SK-N-SH (cell line): ENCODE results near the gene SUMO2.

Source experiments
- POLR2AphosphoS5 ChIP-seq: IDR thresholded peaks from 2 replicates; pipeline ENCODE4 v1.6.1; 2012; ENCODE audit warnings: low read depth, low read length
- TAF1 ChIP-seq: IDR thresholded peaks from 2 replicates; pipeline ENCODE4 v1.6.1; 2012; ENCODE audit warnings: low read depth, mild to moderate bottlenecking, low read length, moderate library complexity, borderline replicate concordance
- TEAD4 ChIP-seq: IDR thresholded peaks from 2 replicates; pipeline ENCODE4 v1.4.0; 2012; ENCODE audit warnings: mild to moderate bottlenecking, borderline replicate concordance; ENCODE audit not compliant: insufficient read depth
- TF ChIP-seq, protein P1 (sequence below): fragments of 200-600 bp; sonication (generic); IDR thresholded peaks from 2 replicates; pipeline ENCODE4 v1.6.1; 2017; ENCODE audit warnings: antibody characterized with exemption, mild to moderate bottlenecking, moderate library complexity
- TF ChIP-seq, protein P2 (sequence below): IDR thresholded peaks from 2 replicates; pipeline ENCODE4; 2012

DNA sequence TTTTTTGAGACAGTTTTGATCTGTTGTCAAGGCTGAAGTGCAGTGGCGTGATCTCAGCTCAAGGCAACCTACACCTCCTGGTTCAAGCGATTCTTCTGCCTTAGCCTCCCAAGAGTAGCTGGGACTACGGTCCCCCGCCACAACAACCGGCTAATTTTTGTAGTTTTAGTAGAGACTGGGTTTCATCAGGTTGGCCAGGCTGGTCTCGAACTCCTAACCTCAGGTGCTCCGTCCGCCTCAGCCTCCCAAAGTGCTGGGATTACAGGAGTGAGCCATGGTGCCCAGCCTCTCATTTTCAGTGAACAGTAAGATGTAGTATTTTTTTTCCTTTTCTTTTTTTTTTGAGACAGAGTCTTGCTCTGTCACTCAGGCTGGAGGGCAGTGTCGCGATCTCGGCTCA lies 7.8 kb downstream of the SUMO2 start:
- TF ChIP-seq, protein P1, sequence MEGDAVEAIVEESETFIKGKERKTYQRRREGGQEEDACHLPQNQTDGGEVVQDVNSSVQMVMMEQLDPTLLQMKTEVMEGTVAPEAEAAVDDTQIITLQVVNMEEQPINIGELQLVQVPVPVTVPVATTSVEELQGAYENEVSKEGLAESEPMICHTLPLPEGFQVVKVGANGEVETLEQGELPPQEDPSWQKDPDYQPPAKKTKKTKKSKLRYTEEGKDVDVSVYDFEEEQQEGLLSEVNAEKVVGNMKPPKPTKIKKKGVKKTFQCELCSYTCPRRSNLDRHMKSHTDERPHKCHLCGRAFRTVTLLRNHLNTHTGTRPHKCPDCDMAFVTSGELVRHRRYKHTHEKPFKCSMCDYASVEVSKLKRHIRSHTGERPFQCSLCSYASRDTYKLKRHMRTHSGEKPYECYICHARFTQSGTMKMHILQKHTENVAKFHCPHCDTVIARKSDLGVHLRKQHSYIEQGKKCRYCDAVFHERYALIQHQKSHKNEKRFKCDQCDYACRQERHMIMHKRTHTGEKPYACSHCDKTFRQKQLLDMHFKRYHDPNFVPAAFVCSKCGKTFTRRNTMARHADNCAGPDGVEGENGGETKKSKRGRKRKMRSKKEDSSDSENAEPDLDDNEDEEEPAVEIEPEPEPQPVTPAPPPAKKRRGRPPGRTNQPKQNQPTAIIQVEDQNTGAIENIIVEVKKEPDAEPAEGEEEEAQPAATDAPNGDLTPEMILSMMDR: no peak
- TF ChIP-seq, protein P2, sequence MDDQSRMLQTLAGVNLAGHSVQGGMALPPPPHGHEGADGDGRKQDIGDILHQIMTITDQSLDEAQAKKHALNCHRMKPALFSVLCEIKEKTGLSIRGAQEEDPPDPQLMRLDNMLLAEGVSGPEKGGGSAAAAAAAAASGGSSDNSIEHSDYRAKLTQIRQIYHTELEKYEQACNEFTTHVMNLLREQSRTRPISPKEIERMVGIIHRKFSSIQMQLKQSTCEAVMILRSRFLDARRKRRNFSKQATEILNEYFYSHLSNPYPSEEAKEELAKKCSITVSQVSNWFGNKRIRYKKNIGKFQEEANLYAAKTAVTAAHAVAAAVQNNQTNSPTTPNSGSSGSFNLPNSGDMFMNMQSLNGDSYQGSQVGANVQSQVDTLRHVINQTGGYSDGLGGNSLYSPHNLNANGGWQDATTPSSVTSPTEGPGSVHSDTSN: no peak
- TF ChIP-seq TEAD4 (no peak), POLR2AphosphoS5 (no peak), TAF1 (no peak)
